ENCODE measurements around the gene NRIP1. TPM values are rescaled to one million over a fixed set of nuclear protein-coding genes. Genes with fewer than 3 reads are reported as not detected.

NRIP1 gene
- total RNA-seq, 4 donors from 2014 or later: 38.5 to 63.7 (median 55.6) TPM

GRCh38 chr21:15090390-15090789, 25.6 kb upstream of the NRIP1 start:
- Histone ChIP-seq H3K4me1 (no peaks in the 10 kb centered on the region), H3K36me3 (no peaks in the 10 kb centered on the region), H3K9me3 (no peaks in the 10 kb centered on the region), H3K4me3 (no peak overlapping the region), H3K27me3 (no peaks in the 10 kb centered on the region), H3K27ac (no peak overlapping the region)
- WGBS, 2 donors (ENCODE audit: low coverage in 1 of 2): 0 to 95% methylated on average over 1 of the region's 1 CpG
- no peak for DNase-seq
- in situ Hi-C loops (cut with MboI; ENCODE audit: low pct_ligation_motif_present in 1 of 4, low pct_unique_long_range_greater_than_20kb in 1 of 4, low sequenced_read_pairs in 3 of 4) (no loop called here), intact Hi-C loops (cut with DNase I; ENCODE audit: low total_unique reads) (no loop called here)
- TF ChIP-seq EP300 (IDR thresholded peaks at IDR 0.05; ENCODE audit: low read depth) (no peak), POLR2AphosphoS5 (IDR thresholded peaks at IDR 0.05) (no peak), POLR2A (IDR thresholded peaks at IDR 0.05) (no peak), CTCF (IDR thresholded peaks at IDR 0.05) (no peak)

- Histone ChIP-seq H3K4me1 (no peaks in the 10 kb centered on the region), H3K4me3 (no peak overlapping the region), H3K36me3 (no peaks in the 10 kb centered on the region), H3K9me3 (no peaks in the 10 kb centered on the region), H3K27me3 (no peaks in the 10 kb centered on the region), H3K27ac (no peak overlapping the region)
- 96 to 100% methylated on average over 1 of the region's 1 CpG for WGBS, 2 donors (ENCODE audit: low coverage in 1 of 2)
- TF ChIP-seq POLR2AphosphoS5 (IDR thresholded peaks at IDR 0.05) (no peak), POLR2A (IDR thresholded peaks at IDR 0.05) (no peak), EP300 (IDR thresholded peaks at IDR 0.05; ENCODE audit: low read depth) (no peak), CTCF (IDR thresholded peaks at IDR 0.05) (no peak)
- intact Hi-C loops (cut with DNase I; ENCODE audit: low total_unique reads): no loop called here
- DNase-seq: no peak
- in situ Hi-C loops (cut with MboI; ENCODE audit: low pct_ligation_motif_present in 1 of 4, low pct_unique_long_range_greater_than_20kb in 1 of 4, low sequenced_read_pairs in 3 of 4): no loop called here
Observed at GRCh38 chr21:15088488-15088887, 23.7 kb upstream of the NRIP1 start.

- no peaks in the 10 kb centered on the region for H3K4me1 ChIP-seq
- DNase-seq: no peak
- H3K9me3 ChIP-seq: no peaks in the 10 kb centered on the region
- TF ChIP-seq EP300 (IDR thresholded peaks at IDR 0.05; ENCODE audit: low read depth) (no peak), POLR2AphosphoS5 (IDR thresholded peaks at IDR 0.05) (no peak), CTCF (IDR thresholded peaks at IDR 0.05) (no peak)
- H3K4me3 ChIP-seq: no peak overlapping the region
- in situ Hi-C loops (cut with MboI; ENCODE audit: low pct_ligation_motif_present in 1 of 4, low pct_unique_long_range_greater_than_20kb in 1 of 4, low sequenced_read_pairs in 3 of 4): no loop called here
- no peaks in the 10 kb centered on the region for H3K36me3 ChIP-seq
- no peaks in the 10 kb centered on the region for H3K27me3 ChIP-seq
- intact Hi-C loops (cut with DNase I; ENCODE audit: low total_unique reads): no loop called here
- H3K27ac ChIP-seq: no peak overlapping the region
Observed at GRCh38 chr21:15084668-15085067, 19.9 kb upstream of the NRIP1 start.

GRCh38 chr21:15080526-15080925, 15.7 kb upstream of the NRIP1 start:
- no peaks in the 10 kb centered on the region for H3K9me3 ChIP-seq
- in situ Hi-C loops (cut with MboI; ENCODE audit: low pct_ligation_motif_present in 1 of 4, low pct_unique_long_range_greater_than_20kb in 1 of 4, low sequenced_read_pairs in 3 of 4) (no loop called here), intact Hi-C loops (cut with DNase I; ENCODE audit: low total_unique reads) (no loop called here)
- 54 to 78% methylated on average over 2 of the region's 2 CpGs for WGBS, 2 donors (ENCODE audit: low coverage in 1 of 2)
- TF ChIP-seq CTCF (IDR thresholded peaks at IDR 0.05) (no peak), POLR2A (IDR thresholded peaks at IDR 0.05) (no peak), POLR2AphosphoS5 (IDR thresholded peaks at IDR 0.05) (no peak), EP300 (IDR thresholded peaks at IDR 0.05; ENCODE audit: low read depth) (no peak)
- no peak overlapping the region for H3K27ac ChIP-seq
- no peak overlapping the region for H3K4me3 ChIP-seq
- DNase-seq: no peak
- H3K4me1 ChIP-seq: no peaks in the 10 kb centered on the region
- no peaks in the 10 kb centered on the region for H3K27me3 ChIP-seq
- H3K36me3 ChIP-seq: no peaks in the 10 kb centered on the region

All from transverse colon (tissue), 4 donors.